HepG2 (cell line): Measurements from ENCODE around the gene SURF1. TPM values are rescaled to one million over a fixed set of nuclear protein-coding genes. Genes with fewer than 3 reads are reported as not detected.

ENCODE experiments used
- ATAC-seq: fragments of 200-7000 bp; cut with Tn5 transposase; 3 replicates; pipeline ENCODE4 v1.9.1; 2020; ENCODE audit warnings: mild to moderate bottlenecking, moderate library complexity
- BruUV-seq: library from RNA; stranded (reverse); fragments of 400-500 nt; replicated peaks from 2 replicates; lab custom pipeline; 2021; lab: Mats Ljungman, UMichigan
- CTCF ChIA-PET: fragments of 300-600 bp; formaldehyde crosslinking; extraction: SDS; loops from one replicate; lab custom pipeline; 2021; ENCODE audit warnings: low total read pairs, inconsistent platforms, low intra/inter-chr PET ratio; lab: Yijun Ruan, JAX
- POLR2A ChIA-PET: fragments of 350-600 bp; sonication (Branson Sonifier 250); formaldehyde crosslinking; loops from one replicate; lab custom pipeline; 2020; ENCODE audit warnings: antibody characterized with exemption, inconsistent platforms; lab: Yijun Ruan, JAX
- DNase-seq: peaks from one replicate; pipeline ENCODE4 v3.0.0-alpha.2; 2015; ENCODE audit warnings: low spot score
- FAIRE-seq: peaks from 3 replicates; lab custom pipeline; 2011; peaks lifted over from hg19 to GRCh38; lab: Jason Lieb, UNC
- H2AFZ ChIP-seq: one replicate; pipeline ENCODE4 v1.6.1; 2011; ENCODE audit warnings: low read length, inconsistent platforms
- H3K27ac ChIP-seq: fragments of 300-600 bp; 3 replicates; pipeline ENCODE4 v1.8.0; 2011; ENCODE audit warnings: mixed run types, mild to moderate bottlenecking, mixed read lengths, low read length, inconsistent platforms; ENCODE audit not compliant: insufficient read depth; ENCODE audit errors: extremely low read length
- H3K27me3 ChIP-seq, 2 experiments: fragments of 200-600 bp in 1 of 2; 2 replicates in 1 of 2; 3 replicates in 1 of 2; pipeline versions ENCODE4 v1.6.0 to v1.8.0; 2011; ENCODE audit warnings: low read length in 2 of 2, mild to moderate bottlenecking in 2 of 2, moderate library complexity in 2 of 2, inconsistent platforms in 1 of 2; ENCODE audit not compliant: insufficient read depth in 2 of 2, control insufficient read depth in 1 of 2
- H3K36me3 ChIP-seq, 2 experiments: fragments of 200-600 bp in 1 of 2; replicated peaks in 1 of 2; 2 replicates in 1 of 2; 3 replicates in 1 of 2; pipeline versions ENCODE4 v1.5.1 to v1.8.0; 2011; ENCODE audit warnings: low read length in 2 of 2, inconsistent platforms in 1 of 2; ENCODE audit not compliant: insufficient read depth in 2 of 2, control insufficient read depth in 1 of 2
- H3K4me1 ChIP-seq: 2 replicates; pipeline ENCODE4 v1.5.1; 2012; ENCODE audit warnings: low read length, inconsistent platforms; ENCODE audit not compliant: insufficient read depth
- H3K4me2 ChIP-seq: 2 replicates; pipeline ENCODE4 v1.6.0; 2011; ENCODE audit warnings: low read depth, low read length, inconsistent platforms
- H3K4me3 ChIP-seq, 3 experiments: fragments of 200-600 bp in 1 of 3; sonication (generic), shearing (Covaris generic) in 1 of 3; replicated peaks in 1 of 3; 2 replicates each; pipeline ENCODE4 v1.5.1; 2011 to 2016; ENCODE audit warnings: low read length in 3 of 3, inconsistent platforms in 2 of 3, low read depth in 2 of 3, mild to moderate bottlenecking in 2 of 3, control low read depth in 1 of 3, mixed read lengths in 1 of 3; ENCODE audit not compliant: insufficient read depth in 1 of 3
- H3K79me2 ChIP-seq: one replicate; pipeline ENCODE4 v1.6.1; 2011; ENCODE audit warnings: low read length, inconsistent platforms; ENCODE audit not compliant: insufficient read depth
- H3K9ac ChIP-seq: 2 replicates; pipeline ENCODE4 v1.6.0; 2011; ENCODE audit warnings: mild to moderate bottlenecking, low read depth, low read length, inconsistent platforms; ENCODE audit not compliant: insufficient read depth
- H3K9me3 ChIP-seq: 2 replicates; pipeline ENCODE4 v1.5.1; 2012; ENCODE audit warnings: mild to moderate bottlenecking, low read length
- H4K20me1 ChIP-seq: 2 replicates; pipeline ENCODE4 v1.6.0; 2011; ENCODE audit warnings: inconsistent platforms, mild to moderate bottlenecking, low read length, moderate library complexity; ENCODE audit not compliant: insufficient read depth
- AGO2 ChIP-seq: fragments of 200-400 bp; formaldehyde crosslinking; optimal IDR thresholded peaks from 2 replicates; pipeline ENCODE3; 2017; ENCODE audit warnings: mild to moderate bottlenecking, low read depth, low read length, moderate library complexity
- ARHGAP35 ChIP-seq: sonication (generic); formaldehyde crosslinking; IDR thresholded peaks from 2 replicates; pipeline ENCODE4 v1.9.0; 2022; ENCODE audit warnings: mild to moderate bottlenecking, inconsistent platforms, moderate library complexity, missing genetic modification reagents, borderline replicate concordance
- ATF1 ChIP-seq: IDR thresholded peaks from 2 replicates; pipeline ENCODE4 v1.6.1; 2016; ENCODE audit warnings: mild to moderate bottlenecking, control low read depth
- NBN ChIP-seq: fragments of 450-650 bp; conservative IDR thresholded peaks from 2 replicates; pipeline ENCODE4 v1.6.1; 2017
- NFIB ChIP-seq: sonication (generic); formaldehyde crosslinking; IDR thresholded peaks from 2 replicates; pipeline ENCODE4 v1.9.0; 2021; ENCODE audit warnings: missing genetic modification reagents, mild to moderate bottlenecking, borderline replicate concordance
- POLR2A ChIP-seq, 2 experiments: IDR thresholded peaks; 2 replicates each; pipeline ENCODE4 v1.6.1; 2011; ENCODE audit warnings: low read depth in 2 of 2, low read length in 2 of 2, mild to moderate bottlenecking in 1 of 2, moderate library complexity in 1 of 2; ENCODE audit not compliant: insufficient read depth in 1 of 2
- ZNF121 ChIP-seq: sonication (generic); formaldehyde crosslinking; IDR thresholded peaks from 2 replicates; pipeline ENCODE4 v1.5.0; 2020; ENCODE audit warnings: mild to moderate bottlenecking, missing genetic modification reagents
- ZNF496 ChIP-seq: sonication (generic); formaldehyde crosslinking; IDR thresholded peaks from 2 replicates; pipeline ENCODE4 v1.8.1; 2023; ENCODE audit warnings: mild to moderate bottlenecking, moderate library complexity, missing genetic modification reagents; ENCODE audit not compliant: insufficient replicate concordance
- WGBS: methylation state at CpG from one replicate; pipeline ENCODE4 v1.1.6; 2017; ENCODE audit warnings: low lambda C conversion rate; 5-methylcytosine and 5-hydroxymethylcytosine counted together
- in situ Hi-C: cut with HindIII; loops from 2 replicates; pipeline ENCODE4 v1.10.0; 2017; ENCODE audit warnings: low pct_unique_long_range_greater_than_20kb; ENCODE audit not compliant: extremely low pct_ligation_motif_present
- intact Hi-C: fragments of 100-400 bp; cut with micrococcal nuclease; formaldehyde crosslinking; loops from one replicate; pipeline ENCODE4 v1.10.0; 2022; ENCODE audit not compliant: unreplicated experiment
- polyA plus RNA-seq, 8 experiments: library from polyadenylated mRNA; depleted of rRNA in 3 of 8; stranded (reverse) in 7 of 8; unstranded in 1 of 8; fragments of >200 nt; fragmentation: Illumina TruSeq in 4 of 8; extraction: Trizol in 4 of 8; gene quantifications; 2 replicates each; pipeline versions ENCODE4 v1.2.1 to v1.2.3, GENCODE V29; 2011 to 2016; ENCODE audit warnings: low read depth in 4 of 8, missing spikeins in 1 of 8, mixed read lengths in 1 of 8; ENCODE audit not compliant: insufficient read depth in 1 of 8
- total RNA-seq, 5 experiments: library from RNA; depleted of rRNA; stranded (reverse); fragments of >200 nt; fragmentation: Illumina TruSeq; extraction: Trizol; gene quantifications; 2 replicates each; pipeline ENCODE4 v1.2.3, GENCODE V29; 2016; ENCODE audit warnings: low read depth in 1 of 5
- TF ChIP-seq, protein P1 (sequence below): sonication (generic); formaldehyde crosslinking; IDR thresholded peaks from 2 replicates; pipeline ENCODE4 v1.9.0; 2022; ENCODE audit warnings: missing genetic modification reagents, mild to moderate bottlenecking, borderline replicate concordance
- TF ChIP-seq, protein P2 (sequence below), 2 experiments: IDR thresholded peaks; 2 replicates each; pipeline ENCODE4 v1.6.1; 2011 to 2012; ENCODE audit warnings: low read length in 2 of 2, borderline replicate concordance in 1 of 2, low read depth in 1 of 2, mild to moderate bottlenecking in 1 of 2, moderate library complexity in 1 of 2

The SURF1 gene
- total and polyA plus RNA-seq, 2 of the 13 experiments (the other 11 are each of a cell fraction or from before 2014, with no cell fraction given): 17.8 to 40.7 TPM

DNA sequence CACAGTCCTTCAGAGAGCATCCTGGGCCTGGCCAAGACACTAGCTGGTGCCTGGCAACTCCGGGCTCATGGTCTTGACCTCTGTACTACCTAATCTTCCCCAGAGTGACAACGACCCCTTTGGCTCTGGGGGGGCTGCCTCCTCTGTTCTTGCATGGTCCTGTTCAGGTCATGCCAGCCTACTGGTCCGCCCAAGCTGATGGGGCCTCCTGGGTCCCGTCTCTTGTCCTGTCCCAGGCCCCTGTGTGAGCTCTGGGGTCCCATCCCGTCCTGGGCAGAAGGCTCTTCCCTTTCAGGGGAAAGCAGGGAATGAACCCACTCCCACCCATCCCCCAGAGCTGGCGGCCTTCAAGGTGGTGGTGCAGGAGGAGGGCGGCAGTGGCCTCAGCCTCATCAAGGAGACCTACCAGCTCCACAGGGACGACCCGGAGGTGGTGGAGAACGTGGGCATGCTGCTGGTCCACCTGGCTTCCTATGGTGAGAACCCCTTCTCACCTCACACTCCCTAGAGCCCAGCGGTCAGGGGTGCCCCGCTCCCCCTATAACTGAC is 48.2 kb upstream of the SURF1 start:
- WGBS: 70% methylated on average over 2 of the region's 12 CpGs
- Histone ChIP-seq H3K4me1 (peaks cover 8% of the 10 kb centered on the region), H2AFZ (no peak overlapping the region), H3K9me3 (no peaks in the 10 kb centered on the region), H3K27ac (no peak overlapping the region), H3K9ac (no peak overlapping the region), H3K4me2 (no peak overlapping the region), H4K20me1 (0 out of 2 replicates have a peak, but pooled peaks cover 4% of the 10 kb centered on the region), H3K27me3 (no peaks in the 10 kb centered on the region), H3K79me2 (no peaks in the 10 kb centered on the region), H3K4me3 (no peak overlapping the region), H3K36me3 (peaks cover 15 to 34% of the 10 kb centered on the region in 2 experiments; a peak in 4 of 5 replicates)
- DNase-seq (no peak), ATAC-seq (no peak), FAIRE-seq (no peak)
- TF ChIP-seq NBN (no peak), ZNF121 (CRISPR knock-in tag) (no peak), NFIB (CRISPR knock-in tag) (no peak), ARHGAP35 (CRISPR knock-in tag) (no peak), ATF1 (no peak), ZNF496 (CRISPR knock-in tag) (no peak), AGO2 (peak; percentile 91), POLR2A (IDR thresholded peaks at IDR 0.05; ENCODE audit: insufficient read depth in 1 of 2, low read depth in 2 of 2, low read length in 2 of 2) (peak in 1 of 2 experiments; percentile 46; a peak in 1 of 4 replicates)
- TF ChIP-seq, protein P1, sequence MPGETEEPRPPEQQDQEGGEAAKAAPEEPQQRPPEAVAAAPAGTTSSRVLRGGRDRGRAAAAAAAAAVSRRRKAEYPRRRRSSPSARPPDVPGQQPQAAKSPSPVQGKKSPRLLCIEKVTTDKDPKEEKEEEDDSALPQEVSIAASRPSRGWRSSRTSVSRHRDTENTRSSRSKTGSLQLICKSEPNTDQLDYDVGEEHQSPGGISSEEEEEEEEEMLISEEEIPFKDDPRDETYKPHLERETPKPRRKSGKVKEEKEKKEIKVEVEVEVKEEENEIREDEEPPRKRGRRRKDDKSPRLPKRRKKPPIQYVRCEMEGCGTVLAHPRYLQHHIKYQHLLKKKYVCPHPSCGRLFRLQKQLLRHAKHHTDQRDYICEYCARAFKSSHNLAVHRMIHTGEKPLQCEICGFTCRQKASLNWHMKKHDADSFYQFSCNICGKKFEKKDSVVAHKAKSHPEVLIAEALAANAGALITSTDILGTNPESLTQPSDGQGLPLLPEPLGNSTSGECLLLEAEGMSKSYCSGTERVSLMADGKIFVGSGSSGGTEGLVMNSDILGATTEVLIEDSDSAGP (CRISPR knock-in tag): peak; percentile 14; the same call in 1 of the 2 replicates
- TF ChIP-seq, protein P2, sequence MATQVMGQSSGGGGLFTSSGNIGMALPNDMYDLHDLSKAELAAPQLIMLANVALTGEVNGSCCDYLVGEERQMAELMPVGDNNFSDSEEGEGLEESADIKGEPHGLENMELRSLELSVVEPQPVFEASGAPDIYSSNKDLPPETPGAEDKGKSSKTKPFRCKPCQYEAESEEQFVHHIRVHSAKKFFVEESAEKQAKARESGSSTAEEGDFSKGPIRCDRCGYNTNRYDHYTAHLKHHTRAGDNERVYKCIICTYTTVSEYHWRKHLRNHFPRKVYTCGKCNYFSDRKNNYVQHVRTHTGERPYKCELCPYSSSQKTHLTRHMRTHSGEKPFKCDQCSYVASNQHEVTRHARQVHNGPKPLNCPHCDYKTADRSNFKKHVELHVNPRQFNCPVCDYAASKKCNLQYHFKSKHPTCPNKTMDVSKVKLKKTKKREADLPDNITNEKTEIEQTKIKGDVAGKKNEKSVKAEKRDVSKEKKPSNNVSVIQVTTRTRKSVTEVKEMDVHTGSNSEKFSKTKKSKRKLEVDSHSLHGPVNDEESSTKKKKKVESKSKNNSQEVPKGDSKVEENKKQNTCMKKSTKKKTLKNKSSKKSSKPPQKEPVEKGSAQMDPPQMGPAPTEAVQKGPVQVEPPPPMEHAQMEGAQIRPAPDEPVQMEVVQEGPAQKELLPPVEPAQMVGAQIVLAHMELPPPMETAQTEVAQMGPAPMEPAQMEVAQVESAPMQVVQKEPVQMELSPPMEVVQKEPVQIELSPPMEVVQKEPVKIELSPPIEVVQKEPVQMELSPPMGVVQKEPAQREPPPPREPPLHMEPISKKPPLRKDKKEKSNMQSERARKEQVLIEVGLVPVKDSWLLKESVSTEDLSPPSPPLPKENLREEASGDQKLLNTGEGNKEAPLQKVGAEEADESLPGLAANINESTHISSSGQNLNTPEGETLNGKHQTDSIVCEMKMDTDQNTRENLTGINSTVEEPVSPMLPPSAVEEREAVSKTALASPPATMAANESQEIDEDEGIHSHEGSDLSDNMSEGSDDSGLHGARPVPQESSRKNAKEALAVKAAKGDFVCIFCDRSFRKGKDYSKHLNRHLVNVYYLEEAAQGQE (IDR thresholded peaks at IDR 0.05; ENCODE audit: borderline replicate concordance in 1 of 2, low read depth in 1 of 2, low read length in 2 of 2): no peak
- no TSS peak for BruUV-seq
- POLR2A ChIA-PET: interaction anchor here (1.2 kb wide), 1 partner anchor 74 kb away, joined by 3 read pairs; the partner anchor contains the start of gene SLC2A6
- in situ Hi-C loops: loop anchor here (5.0 kb wide), 2 partner anchors 47 to 83 kb away; partner anchors contain the start of genes SURF1 and SURF2
- CTCF ChIA-PET: interaction anchor here (0.7 to 1.7 kb wide), 5 partner anchors 45 to 218 kb away, joined by 3 to 7 read pairs (median 3); no protein-coding TSS in a partner anchor
- intact Hi-C loops: loop anchor here (1.0 kb wide), 1 partner anchor 44 kb away; no protein-coding TSS in a partner anchor
